B cell (primary cell): Measurements from ENCODE around the gene DNAJC11. TPM values are rescaled to one million over a fixed set of nuclear protein-coding genes. Genes with fewer than 3 reads are reported as not detected.

Experiments used
- ATAC-seq: fragments of 200-7000 bp; cut with Tn5 transposase; one replicate; pipeline ENCODE4 v1.10.0; 2021; ENCODE audit warnings: low read depth, mild to moderate bottlenecking, moderate number of reproducible peaks, moderate library complexity
- CTCF ChIA-PET: fragments of 350-600 bp; sonication (Branson Sonifier 250); formaldehyde crosslinking; loops from one replicate; lab custom pipeline; 2021; ENCODE audit warnings: antibody characterized with exemption, inconsistent platforms; lab: Charles Lee
- POLR2A ChIA-PET: fragments of 350-600 bp; sonication (Branson Sonifier 250); formaldehyde crosslinking; loops from one replicate; lab custom pipeline; 2021; ENCODE audit warnings: antibody characterized with exemption; lab: Charles Lee
- DNase-seq: peaks from one replicate; pipeline ENCODE4 v3.0.0; 2013
- H2AFZ ChIP-seq: 2 replicates; pipeline ENCODE4 v1.6.1; 2012; ENCODE audit warnings: mild to moderate bottlenecking, low read depth, low read length; ENCODE audit not compliant: insufficient read depth, poor library complexity, severe bottlenecking
- H3K27ac ChIP-seq, 2 donors: 1 replicate in 1 of 2; 2 replicates in 1 of 2; pipeline ENCODE4 v1.5.1; 2012 to 2013; ENCODE audit warnings: low read length in 2 of 2, mild to moderate bottlenecking in 2 of 2, moderate library complexity in 1 of 2
- H3K27me3 ChIP-seq, 4 experiments: fragments of 200-600 bp in 1 of 4; sonication (generic) in 1 of 4; replicated peaks in 1 of 4; 1 replicate in 2 of 4; 2 replicates in 2 of 4; pipeline versions ENCODE4 v1.6.1 to v1.7.0; 2013 to 2016; ENCODE audit warnings: low read length in 3 of 4, mild to moderate bottlenecking in 2 of 4, mixed read lengths in 1 of 4, moderate library complexity in 1 of 4; ENCODE audit not compliant: insufficient read depth in 4 of 4, control insufficient read depth in 3 of 4; ENCODE audit errors: control extremely low read depth in 1 of 4
- H3K36me3 ChIP-seq, 2 experiments: replicated peaks in 1 of 2; 1 replicate in 1 of 2; 2 replicates in 1 of 2; pipeline versions ENCODE4 v1.6.1 to v1.7.1; 2013; ENCODE audit warnings: low read length in 1 of 2; ENCODE audit not compliant: insufficient read depth in 2 of 2, control insufficient read depth in 1 of 2; ENCODE audit errors: control extremely low read depth in 1 of 2, extremely low read depth in 1 of 2
- H3K4me1 ChIP-seq, 2 donors: fragments of 200-600 bp in 1 of 2; sonication (generic) in 1 of 2; 1 replicate in 1 of 2; 2 replicates in 1 of 2; pipeline versions ENCODE4 v1.5.1 to v1.6.1; 2013 to 2017; ENCODE audit warnings: low read length in 2 of 2; ENCODE audit not compliant: control insufficient read depth in 2 of 2, insufficient read depth in 2 of 2
- H3K4me2 ChIP-seq: replicated peaks from 2 replicates; pipeline ENCODE3; 2012; ENCODE audit warnings: mild to moderate bottlenecking, low read depth, low read length; ENCODE audit not compliant: poor library complexity, severe bottlenecking
- H3K4me3 ChIP-seq, 5 experiments: fragments of 200-600 bp in 1 of 5; sonication (generic) in 1 of 5; 1 replicate in 3 of 5; 2 replicates in 2 of 5; pipeline versions ENCODE4 v1.5.1 to v1.7.0; 2011 to 2016; ENCODE audit warnings: low read length in 4 of 5, mild to moderate bottlenecking in 4 of 5, low read depth in 2 of 5, control low read depth in 1 of 5, moderate library complexity in 1 of 5; ENCODE audit not compliant: insufficient read depth in 1 of 5; ENCODE audit errors: control extremely low read depth in 1 of 5, extremely low read depth in 1 of 5
- H3K79me2 ChIP-seq: fragments of 200-600 bp; sonication (generic); one replicate; pipeline ENCODE4 v1.6.0; 2016; ENCODE audit warnings: low read length; ENCODE audit not compliant: control insufficient read depth, insufficient read depth
- H3K9ac ChIP-seq: fragments of 200-600 bp; sonication (generic); 2 replicates; pipeline ENCODE4 v1.6.1; 2017; ENCODE audit warnings: mild to moderate bottlenecking, low read length, moderate library complexity
- H3K9me3 ChIP-seq, 3 donors: one replicate each; pipeline versions ENCODE4 v1.6.1 to v1.7.1; 2013; ENCODE audit warnings: low read length in 2 of 3; ENCODE audit not compliant: control insufficient read depth in 2 of 3, insufficient read depth in 1 of 3; ENCODE audit errors: control extremely low read depth in 1 of 3
- H4K20me1 ChIP-seq: 2 replicates; pipeline ENCODE4 v1.6.0; 2012; ENCODE audit warnings: mild to moderate bottlenecking, low read length; ENCODE audit not compliant: insufficient read depth, control insufficient read depth, poor library complexity, severe bottlenecking
- H3K27ac Mint-ChIP-seq: one replicate; pipeline ENCODE4 v1.8.0; 2021; ENCODE audit warnings: mixed read lengths
- H3K27me3 Mint-ChIP-seq: one replicate; pipeline ENCODE4 v1.8.0; 2021; ENCODE audit warnings: mixed read lengths
- H3K4me1 Mint-ChIP-seq: one replicate; pipeline ENCODE4 v1.8.0; 2021; ENCODE audit warnings: mixed read lengths
- H3K4me3 Mint-ChIP-seq: one replicate; pipeline ENCODE4 v1.8.0; 2021; ENCODE audit warnings: mixed read lengths
- H3K9me3 Mint-ChIP-seq: one replicate; pipeline ENCODE4 v1.8.0; 2022; ENCODE audit warnings: mixed read lengths; ENCODE audit not compliant: insufficient read depth
- CTCF ChIP-seq: fragments of 200-600 bp; IDR thresholded peaks from one replicate; pipeline ENCODE4 v1.8.0; 2022; ENCODE audit warnings: antibody characterized with exemption, mild to moderate bottlenecking
- EZH2 ChIP-seq: IDR thresholded peaks from 2 replicates; pipeline ENCODE4 v1.6.1; 2012; ENCODE audit warnings: borderline replicate concordance, low read depth, mild to moderate bottlenecking, moderate library complexity, low read length; ENCODE audit not compliant: insufficient read depth, poor library complexity, severe bottlenecking
- WGBS: methylation state at CpG from one replicate; pipeline ENCODE4 v1.1.5; 2013; ENCODE audit warnings: missing lambda C conversion rate; ENCODE audit not compliant: insufficient coverage; 5-methylcytosine and 5-hydroxymethylcytosine counted together
- intact Hi-C: fragments of 100-400 bp; cut with micrococcal nuclease; formaldehyde crosslinking; loops from one replicate; pipeline ENCODE4 v1.10.0; 2022
- polyA plus RNA-seq: library from polyadenylated mRNA; depleted of rRNA; stranded (reverse); fragments of >200 nt; gene quantifications from 2 replicates; pipeline ENCODE4 v1.2.3, GENCODE V29; 2012
- total RNA-seq, 2 donors: library from RNA; stranded (reverse); fragments of 120-200 nt in 1 of 2; gene quantifications; 1 replicate in 1 of 2; 2 replicates in 1 of 2; pipeline versions ENCODE4 v1.2.3 to v1.2.4, GENCODE V29; 2013 to 2022

The DNAJC11 gene
- total and polyA plus RNA-seq, 2 donors (not counting 1 experiment from before 2014, with no cell fraction given) = 29.2 to 51.6 TPM

- no peak for ATAC-seq
- Histone ChIP-seq H3K79me2 (no peaks in the 10 kb centered on the region), H3K4me3 (no peak overlapping the region), H3K9me3 (no peaks in the 10 kb centered on the region), H3K4me1 (no peaks in the 10 kb centered on the region), H3K27me3 (peaks cover 0 to 2% (median 0%) of the 10 kb centered on the region in 4 experiments), H3K36me3 (no peaks in the 10 kb centered on the region), H4K20me1 (no peaks in the 10 kb centered on the region), H2AFZ (no peak overlapping the region), H3K27ac (no peak overlapping the region), H3K9ac (no peak overlapping the region), H3K4me2 (no peak overlapping the region)
- no peak overlapping the region for H3K27ac Mint-ChIP-seq
- ChIA-PET POLR2A (no interaction called here), CTCF (interaction anchor here (0.7 to 1.6 kb wide), 3 partner anchors 9 to 159 kb away, joined by 3 to 4 read pairs (median 3); no protein-coding TSS in a partner anchor)
- peaks cover 3% of the 10 kb centered on the region for H3K27me3 Mint-ChIP-seq
- DNase-seq = no peak
- H3K9me3 Mint-ChIP-seq = no peaks in the 10 kb centered on the region
- peaks cover 2% of the 10 kb centered on the region for H3K4me1 Mint-ChIP-seq
- H3K4me3 Mint-ChIP-seq = no peak overlapping the region
- TF ChIP-seq EZH2 (no peak), CTCF (no peak)
- intact Hi-C loops = no loop called here
- WGBS = 96% methylated on average over 3 of the region's 6 CpGs
Observed at GRCh38 chr1:6730880-6731279, 29.3 kb upstream of the DNAJC11 start.

- Histone ChIP-seq H3K9ac (no peak overlapping the region), H3K4me2 (no peak overlapping the region), H4K20me1 (no peaks in the 10 kb centered on the region), H3K4me3 (no peak overlapping the region), H3K27me3 (peaks cover 0 to 2% (median 0%) of the 10 kb centered on the region in 4 experiments), H3K4me1 (no peaks in the 10 kb centered on the region), H3K27ac (no peak overlapping the region), H3K9me3 (no peaks in the 10 kb centered on the region), H2AFZ (no peak overlapping the region), H3K79me2 (no peaks in the 10 kb centered on the region), H3K36me3 (no peaks in the 10 kb centered on the region)
- ATAC-seq (no peak), DNase-seq (no peak)
- Mint-ChIP-seq H3K27me3 (peaks cover 3% of the 10 kb centered on the region), H3K9me3 (no peaks in the 10 kb centered on the region), H3K4me1 (peaks cover 2% of the 10 kb centered on the region), H3K27ac (no peak overlapping the region), H3K4me3 (no peak overlapping the region)
- no peak for TF ChIP-seq EZH2
- TF ChIP-seq CTCF = no peak
- WGBS = 36% methylated on average over 11 of the region's 11 CpGs
- ChIA-PET CTCF (interaction anchor here (0.7 to 1.6 kb wide), 3 partner anchors 9 to 159 kb away, joined by 3 to 4 read pairs (median 3); no protein-coding TSS in a partner anchor), POLR2A (no interaction called here)
- intact Hi-C loops = no loop called here
Observed at GRCh38 chr1:6730473-6730872, 28.9 kb upstream of the DNAJC11 start.
